Central memory CD8-positive, alpha-beta T cell (primary cell): ENCODE measurements around the gene GPR65.
A peak's percentile ranks its signal among the peaks of the same experiment; 100 is the strongest.

Experiments
- ATAC-seq: fragments of 150-1000 bp; cut with Tn5 transposase; replicated peaks from 2 replicates; pipeline ENCODE4 v1.10.0; 2022; ENCODE audit warnings: mild to moderate bottlenecking, moderate FRiP score, moderate number of reproducible peaks; ENCODE audit not compliant: poor library complexity, severe bottlenecking; ENCODE audit errors: extremely low read depth
- DNase-seq, 2 donors: peaks; one replicate each; pipeline ENCODE4 v3.0.0; 2021; ENCODE audit warnings: low spot score in 2 of 2
- H3K27ac Mint-ChIP-seq: one replicate; pipeline ENCODE4 v1.8.0; 2022; ENCODE audit warnings: low read depth, mild to moderate bottlenecking, moderate library complexity, mixed read lengths
- H3K27me3 Mint-ChIP-seq: one replicate; pipeline ENCODE4 v1.8.0; 2022; ENCODE audit warnings: mixed read lengths
- H3K36me3 Mint-ChIP-seq: one replicate; pipeline ENCODE4 v1.8.0; 2022; ENCODE audit warnings: mild to moderate bottlenecking, moderate library complexity, mixed read lengths; ENCODE audit not compliant: insufficient read depth
- H3K4me1 Mint-ChIP-seq: one replicate; pipeline ENCODE4 v1.8.0; 2022; ENCODE audit warnings: mixed read lengths
- H3K4me3 Mint-ChIP-seq: one replicate; pipeline ENCODE4 v1.8.0; 2022; ENCODE audit warnings: mild to moderate bottlenecking, moderate library complexity, mixed read lengths
- H3K9me3 Mint-ChIP-seq: one replicate; pipeline ENCODE4 v1.8.0; 2022; ENCODE audit warnings: mixed read lengths

The GPR65 gene

GRCh38 chr14:88029500-88029899, 24.6 kb downstream of the GPR65 start:
- DNase-seq (no peak), ATAC-seq (peak; percentile 69)
- Mint-ChIP-seq H3K36me3 (peaks cover 5% of the 10 kb centered on the region), H3K27me3 (no peaks in the 10 kb centered on the region), H3K4me3 (no peak overlapping the region), H3K4me1 (peaks cover 51% of the 10 kb centered on the region), H3K9me3 (no peaks in the 10 kb centered on the region), H3K27ac (peak overlapping the region; percentile 92)

GRCh38 chr14:88030079-88030478, 25.1 kb downstream of the GPR65 start:
- H3K4me1 Mint-ChIP-seq: peaks cover 45% of the 10 kb centered on the region
- H3K4me3 Mint-ChIP-seq: peak overlapping the region; percentile 31
- H3K9me3 Mint-ChIP-seq: no peaks in the 10 kb centered on the region
- DNase-seq (no peak), ATAC-seq (peak; percentile 83)
- H3K36me3 Mint-ChIP-seq: peaks cover 5% of the 10 kb centered on the region
- H3K27ac Mint-ChIP-seq: peak overlapping the region; percentile 92
- no peaks in the 10 kb centered on the region for H3K27me3 Mint-ChIP-seq

GRCh38 chr14:88030892-88031291, 26.0 kb downstream of the GPR65 start:
- ATAC-seq (no peak), DNase-seq (no peak)
- Mint-ChIP-seq H3K27ac (no peak overlapping the region), H3K36me3 (peaks cover 5% of the 10 kb centered on the region), H3K9me3 (no peaks in the 10 kb centered on the region), H3K4me3 (no peak overlapping the region), H3K4me1 (peaks cover 42% of the 10 kb centered on the region), H3K27me3 (no peaks in the 10 kb centered on the region)

- ATAC-seq (no peak), DNase-seq (no peak)
- H3K4me3 Mint-ChIP-seq: no peak overlapping the region
- H3K27me3 Mint-ChIP-seq: no peaks in the 10 kb centered on the region
- no peaks in the 10 kb centered on the region for H3K9me3 Mint-ChIP-seq
- H3K4me1 Mint-ChIP-seq: peaks cover 34% of the 10 kb centered on the region
- H3K27ac Mint-ChIP-seq: no peak overlapping the region
- H3K36me3 Mint-ChIP-seq: peaks cover 5% of the 10 kb centered on the region
These were observed 27.4 kb downstream of the GPR65 start for GRCh38 chr14:88032373-88032772.

- Mint-ChIP-seq H3K27ac (no peak overlapping the region), H3K4me1 (peaks cover 41% of the 10 kb centered on the region), H3K36me3 (peaks cover 5% of the 10 kb centered on the region), H3K9me3 (no peaks in the 10 kb centered on the region), H3K27me3 (no peaks in the 10 kb centered on the region), H3K4me3 (no peak overlapping the region)
- DNase-seq (no peak), ATAC-seq (no peak)
These were observed 29.1 kb downstream of the GPR65 start for GRCh38 chr14:88034076-88034475.

GRCh38 chr14:88036422-88036821, 31.5 kb downstream of the GPR65 start:
- Mint-ChIP-seq H3K4me1 (peaks cover 21% of the 10 kb centered on the region), H3K36me3 (no peaks in the 10 kb centered on the region), H3K9me3 (no peaks in the 10 kb centered on the region), H3K27ac (no peak overlapping the region), H3K27me3 (no peaks in the 10 kb centered on the region), H3K4me3 (no peak overlapping the region)
- DNase-seq (no peak), ATAC-seq (no peak)

- Mint-ChIP-seq H3K36me3 (no peaks in the 10 kb centered on the region), H3K4me1 (peaks cover 17% of the 10 kb centered on the region), H3K27me3 (no peaks in the 10 kb centered on the region), H3K4me3 (no peak overlapping the region), H3K27ac (no peak overlapping the region), H3K9me3 (no peaks in the 10 kb centered on the region)
- DNase-seq: no peak
- ATAC-seq: no peak
These were observed 32.4 kb downstream of the GPR65 start for GRCh38 chr14:88037325-88037724.

GRCh38 chr14:88039197-88039596, 34.3 kb downstream of the GPR65 start:
- H3K9me3 Mint-ChIP-seq: no peaks in the 10 kb centered on the region
- no peak overlapping the region for H3K4me3 Mint-ChIP-seq
- H3K27ac Mint-ChIP-seq: no peak overlapping the region
- ATAC-seq (no peak), DNase-seq (no peak)
- H3K27me3 Mint-ChIP-seq: no peaks in the 10 kb centered on the region
- H3K4me1 Mint-ChIP-seq: peaks cover 17% of the 10 kb centered on the region
- no peaks in the 10 kb centered on the region for H3K36me3 Mint-ChIP-seq

- no peaks in the 10 kb centered on the region for H3K27me3 Mint-ChIP-seq
- no peaks in the 10 kb centered on the region for H3K36me3 Mint-ChIP-seq
- no peak overlapping the region for H3K27ac Mint-ChIP-seq
- no peak overlapping the region for H3K4me3 Mint-ChIP-seq
- ATAC-seq (no peak), DNase-seq (no peak)
- no peaks in the 10 kb centered on the region for H3K9me3 Mint-ChIP-seq
- peaks cover 17% of the 10 kb centered on the region for H3K4me1 Mint-ChIP-seq
These were observed 35.2 kb downstream of the GPR65 start for GRCh38 chr14:88040146-88040545.

- Mint-ChIP-seq H3K4me1 (peaks cover 1% of the 10 kb centered on the region), H3K27me3 (no peaks in the 10 kb centered on the region), H3K27ac (no peak overlapping the region), H3K9me3 (peaks cover 4% of the 10 kb centered on the region), H3K36me3 (no peaks in the 10 kb centered on the region), H3K4me3 (no peak overlapping the region)
- no peak for DNase-seq
- no peak for ATAC-seq
These were observed 38.9 kb downstream of the GPR65 start for GRCh38 chr14:88043529-88044443.

GRCh38 chr14:88044444-88044758, 39.5 kb downstream of the GPR65 start:
- no peak for DNase-seq
- H3K27me3 Mint-ChIP-seq: no peaks in the 10 kb centered on the region
- H3K36me3 Mint-ChIP-seq: no peaks in the 10 kb centered on the region
- no peak for ATAC-seq
- no peak overlapping the region for H3K4me3 Mint-ChIP-seq
- H3K4me1 Mint-ChIP-seq: no peaks in the 10 kb centered on the region
- peaks cover 4% of the 10 kb centered on the region for H3K9me3 Mint-ChIP-seq
- no peak overlapping the region for H3K27ac Mint-ChIP-seq

- H3K36me3 Mint-ChIP-seq: no peaks in the 10 kb centered on the region
- DNase-seq (no peak), ATAC-seq (no peak)
- peaks cover 4% of the 10 kb centered on the region for H3K9me3 Mint-ChIP-seq
- no peaks in the 10 kb centered on the region for H3K27me3 Mint-ChIP-seq
- H3K4me1 Mint-ChIP-seq: no peaks in the 10 kb centered on the region
- H3K27ac Mint-ChIP-seq: no peak overlapping the region
- H3K4me3 Mint-ChIP-seq: no peak overlapping the region
These were observed 40.0 kb downstream of the GPR65 start for GRCh38 chr14:88044776-88045446.

- peaks cover 4% of the 10 kb centered on the region for H3K9me3 Mint-ChIP-seq
- no peak overlapping the region for H3K4me3 Mint-ChIP-seq
- ATAC-seq: no peak
- H3K27me3 Mint-ChIP-seq: no peaks in the 10 kb centered on the region
- no peak overlapping the region for H3K27ac Mint-ChIP-seq
- H3K4me1 Mint-ChIP-seq: no peaks in the 10 kb centered on the region
- no peak for DNase-seq
- no peaks in the 10 kb centered on the region for H3K36me3 Mint-ChIP-seq
These were observed 40.8 kb downstream of the GPR65 start for GRCh38 chr14:88045705-88046104.
